Fibroblast of the conjunctiva (primary cell): ENCODE data around the gene TEX264.

Source experiments
- DNase-seq: peaks from one replicate; pipeline ENCODE4 v3.0.0-alpha.2; 2010; ENCODE audit warnings: low read depth

The TEX264 gene

GRCh38 chr3:51673802-51674654 is 3.0 kb downstream of the TEX264 start:
- no peak for DNase-seq

GRCh38 chr3:51675201-51675611 is 4.2 kb downstream of the TEX264 start:
- peak; percentile 29 for DNase-seq

- DNase-seq: no peak
Observed at GRCh38 chr3:51676102-51676640, 5.1 kb downstream of the TEX264 start.

- DNase-seq: no peak
Observed at GRCh38 chr3:51677358-51677757, 6.3 kb downstream of the TEX264 start.

GRCh38 chr3:51678186-51678585 is 7.1 kb downstream of the TEX264 start:
- no peak for DNase-seq

GRCh38 chr3:51678641-51679040 is 7.6 kb downstream of the TEX264 start:
- no peak for DNase-seq

- DNase-seq: no peak
Observed at GRCh38 chr3:51679318-51679717, 8.3 kb downstream of the TEX264 start.

- no peak for DNase-seq
Observed at GRCh38 chr3:51679777-51680176, 8.7 kb downstream of the TEX264 start.

GRCh38 chr3:51680196-51680595 is 9.1 kb downstream of the TEX264 start:
- no peak for DNase-seq

GRCh38 chr3:51680663-51681230 is 9.7 kb downstream of the TEX264 start:
- no peak for DNase-seq

GRCh38 chr3:51681453-51681852 is 10.4 kb downstream of the TEX264 start:
- no peak for DNase-seq

- DNase-seq: peak; percentile 78
Observed at GRCh38 chr3:51682079-51682478, 11.0 kb downstream of the TEX264 start.

GRCh38 chr3:51682526-51682925 is 11.5 kb downstream of the TEX264 start:
- no peak for DNase-seq

GRCh38 chr3:51683566-51683965 is 12.5 kb downstream of the TEX264 start:
- no peak for DNase-seq

GRCh38 chr3:51684971-51685751 is 14.1 kb downstream of the TEX264 start:
- DNase-seq: no peak

GRCh38 chr3:51686056-51686455 is 15.0 kb downstream of the TEX264 start:
- no peak for DNase-seq

- no peak for DNase-seq
Observed at GRCh38 chr3:51686512-51687215, 15.6 kb downstream of the TEX264 start.

GRCh38 chr3:51687431-51688205 is 16.6 kb downstream of the TEX264 start:
- no peak for DNase-seq

- no peak for DNase-seq
Observed at GRCh38 chr3:51688206-51688600, 17.2 kb downstream of the TEX264 start.

GRCh38 chr3:51691021-51691420 is 20.0 kb downstream of the TEX264 start:
- no peak for DNase-seq

- DNase-seq: no peak
Observed at GRCh38 chr3:51691949-51692348, 20.9 kb downstream of the TEX264 start.
